T-helper 17 cell (primary cell): Measurements from ENCODE around the gene ZBTB7B. TPM values are rescaled to one million over a fixed set of nuclear protein-coding genes. Genes with fewer than 3 reads are reported as not detected.

Experiments
- ATAC-seq: fragments of 150-1000 bp; cut with Tn5 transposase; 2 replicates; pipeline ENCODE4 v1.10.0; 2021; ENCODE audit warnings: mild to moderate bottlenecking, moderate library complexity
- DNase-seq, 3 donors: peaks; one replicate each; pipeline versions ENCODE4 v3.0.0 to v3.0.0-alpha.2; 2020 to 2021
- H3K9me3 ChIP-seq: one replicate; pipeline ENCODE4 v1.7.0; 2013; ENCODE audit warnings: low read length, mild to moderate bottlenecking; ENCODE audit not compliant: control insufficient read depth, poor library complexity, severe bottlenecking
- H3K27ac Mint-ChIP-seq: one replicate; pipeline ENCODE4 v1.8.0; 2022; ENCODE audit warnings: mild to moderate bottlenecking, moderate library complexity, mixed read lengths
- H3K27me3 Mint-ChIP-seq: one replicate; pipeline ENCODE4 v1.8.0; 2022; ENCODE audit warnings: mixed read lengths
- H3K36me3 Mint-ChIP-seq: one replicate; pipeline ENCODE4 v1.8.0; 2022; ENCODE audit warnings: low read depth, mixed read lengths
- H3K4me1 Mint-ChIP-seq: one replicate; pipeline ENCODE4 v1.8.0; 2022; ENCODE audit warnings: mild to moderate bottlenecking, mixed read lengths
- H3K4me3 Mint-ChIP-seq: one replicate; pipeline ENCODE4 v1.8.0; 2022; ENCODE audit warnings: mild to moderate bottlenecking, moderate library complexity, mixed read lengths
- total RNA-seq, 4 donors: library from RNA in 2 of 4; stranded (reverse) in 2 of 4; gene quantifications; one replicate each; pipeline ENCODE4 v1.2.3 and lab custom pipeline; 2022 to 2026

Gene ZBTB7B
- total RNA-seq, result 10 to 100 TPM; 63.8 to 73.6 TPM
- total RNA-seq (lab: John Stamatoyannopoulos, UW), result 86.3 to 102 reads per million in 2 donors

DNA sequence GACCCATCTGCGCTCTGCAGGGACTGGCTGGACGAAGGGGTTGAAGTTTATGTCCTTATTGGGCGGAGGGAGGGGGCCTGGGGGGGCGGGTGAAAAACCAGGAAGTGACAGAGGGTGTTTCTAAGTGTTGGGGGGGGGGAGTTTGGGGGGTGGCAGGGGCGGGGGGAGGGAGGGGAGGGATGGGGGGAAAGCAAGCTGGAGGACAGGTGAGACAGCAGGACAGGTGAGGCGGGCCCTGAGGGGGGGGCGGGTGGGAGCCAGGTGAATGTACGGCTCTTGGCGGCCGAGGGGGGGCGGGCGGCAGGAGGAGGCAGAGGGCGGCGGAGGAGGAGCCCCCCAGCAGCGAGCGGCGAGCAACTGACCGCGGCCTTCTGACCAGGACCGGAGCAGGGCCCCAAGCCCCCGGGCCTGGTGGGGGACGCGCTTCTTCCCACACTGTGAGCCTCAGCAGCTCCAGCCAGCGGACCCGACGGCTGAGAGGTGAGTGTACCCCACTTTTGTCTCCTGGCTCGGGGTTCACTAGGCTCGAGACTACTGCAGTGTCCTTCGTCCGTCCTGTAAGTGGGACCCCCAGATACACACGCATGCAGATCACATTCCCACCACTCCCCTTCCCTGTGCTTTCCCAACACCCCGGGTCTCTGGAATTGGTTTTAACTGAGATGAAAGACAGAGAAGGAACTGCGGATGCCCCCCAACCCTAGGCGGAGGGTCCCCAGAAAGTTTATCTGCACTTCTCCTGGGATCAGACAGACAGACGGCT, at the start of gene ZBTB7B:
Gene ZBTB7B (plus strand): TSS at position 339 of the 763 bp plus-strand sequence. CDS start 11,859 bp downstream, outside the sequence.
- Mint-ChIP-seq H3K4me3 (peak within 1 kb of the TSS; percentile 99), H3K27me3 (no peaks in the 10 kb centered on the region), H3K4me1 (peaks cover 52% of the 10 kb centered on the region), H3K27ac (peak within 1 kb of the TSS; percentile 96), H3K36me3 (peaks cover 3% of the 10 kb centered on the region)
- DNase-seq (peak in 1 of 3 donors; percentile 12), ATAC-seq (peak; percentile 2)
- H3K9me3 ChIP-seq, result no peaks in the 10 kb centered on the region

GRCh38 chr1:154953611-154954038, 49.0 kb upstream of the ZBTB7B start:
- no peaks in the 10 kb centered on the region for H3K9me3 ChIP-seq
- DNase-seq (no peak), ATAC-seq (no peak)
- Mint-ChIP-seq H3K27me3 (no peaks in the 10 kb centered on the region), H3K4me1 (peaks cover 58% of the 10 kb centered on the region), H3K4me3 (peak overlapping the region; percentile 99), H3K27ac (peak overlapping the region; percentile 100), H3K36me3 (peaks cover 12% of the 10 kb centered on the region)

GRCh38 chr1:154954541-154954940, 48.1 kb upstream of the ZBTB7B start:
- no peaks in the 10 kb centered on the region for H3K9me3 ChIP-seq
- H3K4me1 Mint-ChIP-seq, result peaks cover 60% of the 10 kb centered on the region
- H3K27ac Mint-ChIP-seq, result peak overlapping the region; percentile 100
- ATAC-seq (no peak), DNase-seq (no peak)
- no peaks in the 10 kb centered on the region for H3K27me3 Mint-ChIP-seq
- H3K36me3 Mint-ChIP-seq, result peaks cover 12% of the 10 kb centered on the region
- peak overlapping the region; percentile 99 for H3K4me3 Mint-ChIP-seq

- Mint-ChIP-seq H3K4me3 (peak overlapping the region; percentile 99), H3K27ac (peak overlapping the region; percentile 100), H3K27me3 (no peaks in the 10 kb centered on the region), H3K4me1 (peaks cover 63% of the 10 kb centered on the region), H3K36me3 (peaks cover 12% of the 10 kb centered on the region)
- no peaks in the 10 kb centered on the region for H3K9me3 ChIP-seq
- ATAC-seq (peak; percentile 82), DNase-seq (peak; percentile 79 to 92 (median 88))
Observed at GRCh38 chr1:154955039-154955717, 47.4 kb upstream of the ZBTB7B start.

GRCh38 chr1:154955718-154956543, 46.7 kb upstream of the ZBTB7B start, which contains the start of gene PBXIP1:
TSS of gene PBXIP1 (minus strand) at chr1:154956099. CDS start at chr1:154953721, 2,378 bp downstream.
- ATAC-seq (peak; percentile 44), DNase-seq (peak; percentile 55 to 77 (median 71))
- Mint-ChIP-seq H3K36me3 (peaks cover 10% of the 10 kb centered on the region), H3K4me1 (peaks cover 62% of the 10 kb centered on the region), H3K4me3 (peak within 1 kb of the TSS; percentile 99), H3K27me3 (no peaks in the 10 kb centered on the region), H3K27ac (peak within 1 kb of the TSS; percentile 100)
- H3K9me3 ChIP-seq, result no peaks in the 10 kb centered on the region

DNA sequence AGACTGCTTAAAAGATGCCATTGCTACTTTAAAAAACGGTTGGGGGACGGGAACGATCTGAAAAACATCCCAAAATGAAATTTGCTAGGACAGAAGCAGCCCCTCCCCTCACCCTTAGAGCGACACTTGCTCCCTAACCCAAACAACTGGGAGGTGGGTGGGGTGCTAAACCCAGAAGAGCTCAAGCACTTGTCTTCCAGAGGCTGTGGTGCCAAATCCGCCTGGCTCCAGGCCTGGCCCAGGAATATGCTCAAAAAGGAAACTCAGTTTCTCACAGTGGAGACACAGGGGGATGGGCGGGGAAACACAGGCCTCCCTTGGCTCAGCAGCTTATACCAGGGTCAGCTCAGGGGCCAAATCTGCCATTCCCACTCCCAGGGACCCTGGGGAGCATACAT, 46.1 kb upstream of the ZBTB7B start:
- no peaks in the 10 kb centered on the region for H3K9me3 ChIP-seq
- H3K4me3 Mint-ChIP-seq, result peak overlapping the region; percentile 99
- H3K4me1 Mint-ChIP-seq, result peaks cover 63% of the 10 kb centered on the region
- H3K36me3 Mint-ChIP-seq, result peaks cover 10% of the 10 kb centered on the region
- ATAC-seq, result no peak
- H3K27me3 Mint-ChIP-seq, result no peaks in the 10 kb centered on the region
- DNase-seq, result no peak
- H3K27ac Mint-ChIP-seq, result peak overlapping the region; percentile 100

DNA sequence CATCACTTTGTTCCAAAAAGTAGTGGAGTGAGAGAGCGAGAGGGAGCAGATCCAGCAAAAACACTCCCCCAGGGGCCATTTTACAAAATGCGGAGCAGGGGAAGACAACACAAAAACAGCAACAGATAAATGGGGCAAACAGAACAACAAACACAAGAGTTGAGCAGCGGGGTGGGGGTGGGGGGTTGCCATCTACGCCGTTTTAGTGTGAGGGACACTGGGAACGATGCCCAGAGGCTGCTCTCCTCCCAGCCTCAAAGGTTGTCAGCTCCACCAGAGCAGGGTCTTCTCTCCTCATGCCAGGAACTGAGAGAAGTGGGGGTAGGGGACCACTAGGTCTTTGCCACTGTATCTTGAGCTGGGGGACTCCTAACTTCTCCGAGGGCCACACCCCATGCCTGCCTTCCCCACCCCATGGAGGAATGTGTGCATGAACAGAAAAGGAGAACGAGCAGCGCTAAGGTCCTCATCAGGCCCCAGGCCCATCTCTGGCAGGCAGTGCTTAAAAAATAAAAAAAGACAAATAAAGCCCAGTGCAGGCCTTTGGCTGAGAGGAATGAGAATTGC, 45.4 kb upstream of the ZBTB7B start:
- DNase-seq (no peak), ATAC-seq (no peak)
- Mint-ChIP-seq H3K36me3 (peaks cover 10% of the 10 kb centered on the region), H3K27me3 (no peaks in the 10 kb centered on the region), H3K4me1 (peaks cover 57% of the 10 kb centered on the region), H3K27ac (peak overlapping the region; percentile 100), H3K4me3 (peak overlapping the region; percentile 99)
- H3K9me3 ChIP-seq, result no peaks in the 10 kb centered on the region

DNA sequence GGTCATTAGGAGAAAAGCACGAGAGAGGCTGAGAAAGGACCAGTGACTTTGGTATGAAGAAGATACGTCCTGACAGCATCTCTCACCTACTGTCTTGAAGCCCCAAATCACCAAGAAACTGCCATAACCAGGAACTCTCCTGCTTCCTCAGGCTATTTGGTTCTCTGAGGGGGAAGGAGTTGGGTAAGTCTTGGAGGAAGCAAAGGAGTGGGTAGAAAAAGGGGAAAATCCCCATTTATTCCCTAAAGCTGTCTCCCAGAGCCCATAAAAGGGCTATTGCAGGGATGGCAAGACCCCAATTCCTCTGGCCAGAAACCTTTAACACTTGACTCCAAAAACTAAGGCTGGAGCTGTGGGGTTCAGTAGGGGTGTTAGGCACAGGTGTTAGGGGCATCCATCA, 44.6 kb upstream of the ZBTB7B start:
- DNase-seq (no peak), ATAC-seq (no peak)
- Mint-ChIP-seq H3K27me3 (no peaks in the 10 kb centered on the region), H3K27ac (peak overlapping the region; percentile 100), H3K36me3 (peaks cover 5% of the 10 kb centered on the region), H3K4me1 (peaks cover 55% of the 10 kb centered on the region), H3K4me3 (no peak overlapping the region)
- no peaks in the 10 kb centered on the region for H3K9me3 ChIP-seq

GRCh38 chr1:154958681-154959425, 43.7 kb upstream of the ZBTB7B start:
- H3K9me3 ChIP-seq, result no peaks in the 10 kb centered on the region
- Mint-ChIP-seq H3K36me3 (peaks cover 4% of the 10 kb centered on the region), H3K27me3 (no peaks in the 10 kb centered on the region), H3K4me1 (peaks cover 51% of the 10 kb centered on the region), H3K4me3 (peak overlapping the region; percentile 49), H3K27ac (peak overlapping the region; percentile 100)
- DNase-seq (no peak), ATAC-seq (no peak)

DNA sequence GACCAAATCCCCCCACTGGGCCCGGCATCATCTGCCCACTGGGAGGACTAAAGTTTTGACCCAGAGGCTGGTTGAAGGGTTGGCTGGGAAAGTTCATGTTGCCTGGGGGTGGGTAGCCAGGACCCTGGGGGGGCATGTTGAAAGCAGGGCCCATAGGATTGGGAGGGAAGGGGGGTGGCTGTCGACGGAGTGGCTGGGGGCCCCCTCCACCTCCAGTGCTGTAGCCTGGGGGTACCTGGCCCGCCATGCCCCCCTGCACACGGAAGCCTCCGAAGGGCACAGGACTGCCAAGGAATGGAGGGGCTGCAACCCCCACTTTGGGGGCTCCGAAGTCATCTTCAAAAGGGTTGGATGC, 43.2 kb upstream of the ZBTB7B start:
- ATAC-seq (no peak), DNase-seq (no peak)
- H3K4me3 Mint-ChIP-seq, result peak overlapping the region; percentile 49
- H3K36me3 Mint-ChIP-seq, result peaks cover 5% of the 10 kb centered on the region
- H3K27me3 Mint-ChIP-seq, result no peaks in the 10 kb centered on the region
- peak overlapping the region; percentile 92 for H3K27ac Mint-ChIP-seq
- H3K9me3 ChIP-seq, result no peaks in the 10 kb centered on the region
- H3K4me1 Mint-ChIP-seq, result peaks cover 48% of the 10 kb centered on the region

- DNase-seq, result no peak
- Mint-ChIP-seq H3K36me3 (peaks cover 5% of the 10 kb centered on the region), H3K4me3 (peak overlapping the region; percentile 95), H3K27me3 (no peaks in the 10 kb centered on the region), H3K4me1 (peaks cover 38% of the 10 kb centered on the region), H3K27ac (peak overlapping the region; percentile 92)
- no peaks in the 10 kb centered on the region for H3K9me3 ChIP-seq
- ATAC-seq, result no peak
Observed at GRCh38 chr1:154960446-154961136, 42.0 kb upstream of the ZBTB7B start.
